GM23338 (cell line): ENCODE data around the gene RIOK1. TPM values are rescaled to one million over a fixed set of nuclear protein-coding genes. Genes with fewer than 3 reads are reported as not detected.

ENCODE experiments used
- ATAC-seq: fragments of 200-7000 bp; cut with Tn5 transposase; 3 replicates; pipeline ENCODE4 v1.9.1; 2020
- DNase-seq: peaks from one replicate; pipeline ENCODE4 v3.0.0-alpha.2; 2015; ENCODE audit warnings: low spot score
- H2AFZ ChIP-seq: fragments of 200-600 bp; sonication (generic); 2 replicates; pipeline ENCODE4 v1.8.0; 2016; ENCODE audit warnings: antibody characterized with exemption, mild to moderate bottlenecking, moderate library complexity
- H3F3A ChIP-seq: fragments of 200-600 bp; sonication (generic); replicated peaks from 2 replicates; pipeline ENCODE4 v1.8.0; 2017; ENCODE audit warnings: antibody characterized with exemption, mixed run types, low read depth
- H3K27ac ChIP-seq: fragments of 200-600 bp; sonication (generic); 2 replicates; pipeline ENCODE4 v1.6.1; 2016; ENCODE audit warnings: low read depth
- H3K27me3 ChIP-seq: fragments of 200-600 bp; sonication (generic); 2 replicates; pipeline ENCODE4 v1.8.0; 2016; ENCODE audit warnings: mild to moderate bottlenecking, mixed run types, moderate library complexity; ENCODE audit not compliant: insufficient read depth
- H3K36me3 ChIP-seq: fragments of 200-600 bp; sonication (generic); 2 replicates; pipeline ENCODE4 v1.8.0; 2016; ENCODE audit warnings: mild to moderate bottlenecking; ENCODE audit not compliant: insufficient read depth
- H3K4me1 ChIP-seq: fragments of 200-600 bp; sonication (generic); 2 replicates; pipeline ENCODE4 v1.8.0; 2016; ENCODE audit warnings: mild to moderate bottlenecking, moderate library complexity; ENCODE audit not compliant: insufficient read depth
- H3K4me2 ChIP-seq: fragments of 200-600 bp; sonication (generic); 2 replicates; pipeline ENCODE4 v1.7.1; 2017; ENCODE audit warnings: mixed run types
- H3K4me3 ChIP-seq: fragments of 200-600 bp; sonication (generic); 2 replicates; pipeline ENCODE4 v1.6.1; 2016; ENCODE audit warnings: mixed run types
- H3K79me2 ChIP-seq: fragments of 200-600 bp; sonication (generic); replicated peaks from 2 replicates; pipeline ENCODE4 v1.8.0; 2017; ENCODE audit warnings: mild to moderate bottlenecking; ENCODE audit not compliant: insufficient read depth
- H3K9me2 ChIP-seq: fragments of 200-600 bp; sonication (generic); 2 replicates; pipeline ENCODE4 v1.8.0; 2017; ENCODE audit not compliant: insufficient read depth
- H4K20me1 ChIP-seq: fragments of 200-600 bp; sonication (generic); replicated peaks from 2 replicates; pipeline ENCODE4 v1.8.0; 2017; ENCODE audit warnings: mild to moderate bottlenecking; ENCODE audit not compliant: insufficient read depth
- H3K27ac Mint-ChIP-seq: 2 replicates; pipeline ENCODE4 v1.8.0; 2020; ENCODE audit warnings: inconsistent platforms, mild to moderate bottlenecking, moderate library complexity, mixed read lengths
- H3K27me3 Mint-ChIP-seq: 3 replicates; pipeline ENCODE4 v1.8.0; 2022; ENCODE audit warnings: low read depth, mild to moderate bottlenecking, moderate library complexity, mixed read lengths, inconsistent platforms; ENCODE audit not compliant: insufficient read depth, poor library complexity
- H3K36me3 Mint-ChIP-seq: 3 replicates; pipeline ENCODE4 v1.8.0; 2021; ENCODE audit warnings: low read depth, mild to moderate bottlenecking, inconsistent platforms, moderate library complexity, mixed read lengths
- H3K4me1 Mint-ChIP-seq: 3 replicates; pipeline ENCODE4 v1.8.0; 2020; ENCODE audit warnings: mild to moderate bottlenecking, inconsistent platforms, mixed read lengths
- H3K4me3 Mint-ChIP-seq: 3 replicates; pipeline ENCODE4 v1.8.0; 2021; ENCODE audit warnings: moderate library complexity, mild to moderate bottlenecking, inconsistent platforms, mixed read lengths
- H3K9me3 Mint-ChIP-seq: 3 replicates; pipeline ENCODE4 v1.8.0; 2020; ENCODE audit warnings: moderate library complexity, mild to moderate bottlenecking, inconsistent platforms, mixed read lengths
- ETS1 ChIP-seq: IDR thresholded peaks from 2 replicates; pipeline ENCODE4 v1.6.1; 2016; ENCODE audit warnings: antibody characterized with exemption
- EZH2phosphoT487 ChIP-seq: fragments of 200-600 bp; sonication (generic); IDR thresholded peaks from one replicate; pipeline ENCODE4 v1.8.1; 2018; ENCODE audit warnings: antibody characterized with exemption; ENCODE audit not compliant: unreplicated experiment
- NANOG ChIP-seq: IDR thresholded peaks from 2 replicates; pipeline ENCODE4 v1.6.1; 2016; ENCODE audit warnings: antibody characterized with exemption, borderline replicate concordance
- REST ChIP-seq: IDR thresholded peaks from one replicate; pipeline ENCODE4 v1.6.1; 2018; ENCODE audit warnings: antibody characterized with exemption; ENCODE audit not compliant: unreplicated experiment
- ZNF331 ChIP-seq: fragments of 250-450 bp; sonication (Bioruptor Pico); IDR thresholded peaks from 2 replicates; pipeline ENCODE4 v1.5.0; 2020; ENCODE audit warnings: low read depth, mild to moderate bottlenecking, moderate library complexity
- ZNF462 ChIP-seq: fragments of 250-450 bp; sonication (Bioruptor Pico); IDR thresholded peaks from 2 replicates; pipeline ENCODE4 v1.5.0; 2020; ENCODE audit warnings: mild to moderate bottlenecking, moderate library complexity
- polyA plus RNA-seq: library from polyadenylated mRNA; unstranded; fragments of >200 nt; fragmentation: Nextera tagmentation; extraction: Ambion mirVana; gene quantifications from 2 replicates; pipeline ENCODE4 v1.2.1, GENCODE V29; 2016
- total RNA-seq: library from RNA; depleted of rRNA; stranded (reverse); fragments of >200 nt; shearing (Covaris generic); gene quantifications from 2 replicates; pipeline ENCODE4 v1.2.3, GENCODE V29; 2014

The RIOK1 gene
- total and polyA plus RNA-seq, 2 experiments from 2014 or later: 15.5 to 34.3 TPM

GRCh38 chr6:7417684-7418083 is 28.1 kb downstream of the RIOK1 start (continued):
- TF ChIP-seq ETS1: no peak

- H3K36me3 ChIP-seq: peaks cover 45% of the 10 kb centered on the region
- Mint-ChIP-seq H3K9me3 (no peaks in the 10 kb centered on the region; the same call in 2 of the 3 replicates), H3K27ac (no peak overlapping the region), H3K4me3 (no peak overlapping the region), H3K27me3 (no peaks in the 10 kb centered on the region), H3K36me3 (peaks cover 44% of the 10 kb centered on the region), H3K4me1 (peaks cover 12% of the 10 kb centered on the region; the same call in 2 of the 3 replicates)
- ATAC-seq: no peak
- H3K9me2 ChIP-seq: no peaks in the 10 kb centered on the region
- H3K27me3 ChIP-seq: no peaks in the 10 kb centered on the region
- H3K27ac ChIP-seq: no peak overlapping the region
- no peak overlapping the region for H3K4me3 ChIP-seq
- no peak for TF ChIP-seq EZH2phosphoT487
- peaks cover 14% of the 10 kb centered on the region for H3K4me1 ChIP-seq
- H3F3A ChIP-seq: no peaks in the 10 kb centered on the region
- no peaks in the 10 kb centered on the region for H3K79me2 ChIP-seq
- no peak overlapping the region for H3K4me2 ChIP-seq
- no peaks in the 10 kb centered on the region for H4K20me1 ChIP-seq
- no peak for DNase-seq
- H2AFZ ChIP-seq: no peak overlapping the region
Measured at GRCh38 chr6:7418238-7418905, 28.8 kb downstream of the RIOK1 start.

- H3K9me3 Mint-ChIP-seq: no peaks in the 10 kb centered on the region; the same call in 2 of the 3 replicates
- no peak overlapping the region for H3K27ac ChIP-seq
- H4K20me1 ChIP-seq: no peaks in the 10 kb centered on the region
- ATAC-seq (no peak), DNase-seq (no peak)
- no peak overlapping the region for H3K4me2 ChIP-seq
- no peak overlapping the region for H3K4me3 Mint-ChIP-seq
- no peaks in the 10 kb centered on the region for H3K9me2 ChIP-seq
- H3K36me3 Mint-ChIP-seq: peaks cover 39% of the 10 kb centered on the region
- H2AFZ ChIP-seq: no peak overlapping the region
- no peaks in the 10 kb centered on the region for H3K27me3 Mint-ChIP-seq
- H3K27me3 ChIP-seq: no peaks in the 10 kb centered on the region
- H3K27ac Mint-ChIP-seq: no peak overlapping the region
- peaks cover 12% of the 10 kb centered on the region; the same call in 2 of the 3 replicates for H3K4me1 Mint-ChIP-seq
- peaks cover 14% of the 10 kb centered on the region for H3K4me1 ChIP-seq
- peaks cover 41% of the 10 kb centered on the region for H3K36me3 ChIP-seq
- no peaks in the 10 kb centered on the region for H3F3A ChIP-seq
- no peaks in the 10 kb centered on the region for H3K79me2 ChIP-seq
- H3K4me3 ChIP-seq: no peak overlapping the region
- TF ChIP-seq ZNF462: no peak
- no peak for TF ChIP-seq REST
- no peak for TF ChIP-seq ETS1
- no peak for TF ChIP-seq NANOG
- TF ChIP-seq ZNF331 (CRISPR knock-in tag): no peak
- TF ChIP-seq EZH2phosphoT487: no peak
Measured at GRCh38 chr6:7419065-7419464, 29.5 kb downstream of the RIOK1 start.
